ENCODE measurements around the gene RACK1. TPM values are rescaled to one million over a fixed set of nuclear protein-coding genes. Genes with fewer than 3 reads are reported as not detected.

Gene RACK1
- total and polyA plus RNA-seq, 2 of the 13 experiments (the other 11 are each of a cell fraction or from before 2014, with no cell fraction given): 2,514 to 6,141 TPM

- TF ChIP-seq, protein P1, sequence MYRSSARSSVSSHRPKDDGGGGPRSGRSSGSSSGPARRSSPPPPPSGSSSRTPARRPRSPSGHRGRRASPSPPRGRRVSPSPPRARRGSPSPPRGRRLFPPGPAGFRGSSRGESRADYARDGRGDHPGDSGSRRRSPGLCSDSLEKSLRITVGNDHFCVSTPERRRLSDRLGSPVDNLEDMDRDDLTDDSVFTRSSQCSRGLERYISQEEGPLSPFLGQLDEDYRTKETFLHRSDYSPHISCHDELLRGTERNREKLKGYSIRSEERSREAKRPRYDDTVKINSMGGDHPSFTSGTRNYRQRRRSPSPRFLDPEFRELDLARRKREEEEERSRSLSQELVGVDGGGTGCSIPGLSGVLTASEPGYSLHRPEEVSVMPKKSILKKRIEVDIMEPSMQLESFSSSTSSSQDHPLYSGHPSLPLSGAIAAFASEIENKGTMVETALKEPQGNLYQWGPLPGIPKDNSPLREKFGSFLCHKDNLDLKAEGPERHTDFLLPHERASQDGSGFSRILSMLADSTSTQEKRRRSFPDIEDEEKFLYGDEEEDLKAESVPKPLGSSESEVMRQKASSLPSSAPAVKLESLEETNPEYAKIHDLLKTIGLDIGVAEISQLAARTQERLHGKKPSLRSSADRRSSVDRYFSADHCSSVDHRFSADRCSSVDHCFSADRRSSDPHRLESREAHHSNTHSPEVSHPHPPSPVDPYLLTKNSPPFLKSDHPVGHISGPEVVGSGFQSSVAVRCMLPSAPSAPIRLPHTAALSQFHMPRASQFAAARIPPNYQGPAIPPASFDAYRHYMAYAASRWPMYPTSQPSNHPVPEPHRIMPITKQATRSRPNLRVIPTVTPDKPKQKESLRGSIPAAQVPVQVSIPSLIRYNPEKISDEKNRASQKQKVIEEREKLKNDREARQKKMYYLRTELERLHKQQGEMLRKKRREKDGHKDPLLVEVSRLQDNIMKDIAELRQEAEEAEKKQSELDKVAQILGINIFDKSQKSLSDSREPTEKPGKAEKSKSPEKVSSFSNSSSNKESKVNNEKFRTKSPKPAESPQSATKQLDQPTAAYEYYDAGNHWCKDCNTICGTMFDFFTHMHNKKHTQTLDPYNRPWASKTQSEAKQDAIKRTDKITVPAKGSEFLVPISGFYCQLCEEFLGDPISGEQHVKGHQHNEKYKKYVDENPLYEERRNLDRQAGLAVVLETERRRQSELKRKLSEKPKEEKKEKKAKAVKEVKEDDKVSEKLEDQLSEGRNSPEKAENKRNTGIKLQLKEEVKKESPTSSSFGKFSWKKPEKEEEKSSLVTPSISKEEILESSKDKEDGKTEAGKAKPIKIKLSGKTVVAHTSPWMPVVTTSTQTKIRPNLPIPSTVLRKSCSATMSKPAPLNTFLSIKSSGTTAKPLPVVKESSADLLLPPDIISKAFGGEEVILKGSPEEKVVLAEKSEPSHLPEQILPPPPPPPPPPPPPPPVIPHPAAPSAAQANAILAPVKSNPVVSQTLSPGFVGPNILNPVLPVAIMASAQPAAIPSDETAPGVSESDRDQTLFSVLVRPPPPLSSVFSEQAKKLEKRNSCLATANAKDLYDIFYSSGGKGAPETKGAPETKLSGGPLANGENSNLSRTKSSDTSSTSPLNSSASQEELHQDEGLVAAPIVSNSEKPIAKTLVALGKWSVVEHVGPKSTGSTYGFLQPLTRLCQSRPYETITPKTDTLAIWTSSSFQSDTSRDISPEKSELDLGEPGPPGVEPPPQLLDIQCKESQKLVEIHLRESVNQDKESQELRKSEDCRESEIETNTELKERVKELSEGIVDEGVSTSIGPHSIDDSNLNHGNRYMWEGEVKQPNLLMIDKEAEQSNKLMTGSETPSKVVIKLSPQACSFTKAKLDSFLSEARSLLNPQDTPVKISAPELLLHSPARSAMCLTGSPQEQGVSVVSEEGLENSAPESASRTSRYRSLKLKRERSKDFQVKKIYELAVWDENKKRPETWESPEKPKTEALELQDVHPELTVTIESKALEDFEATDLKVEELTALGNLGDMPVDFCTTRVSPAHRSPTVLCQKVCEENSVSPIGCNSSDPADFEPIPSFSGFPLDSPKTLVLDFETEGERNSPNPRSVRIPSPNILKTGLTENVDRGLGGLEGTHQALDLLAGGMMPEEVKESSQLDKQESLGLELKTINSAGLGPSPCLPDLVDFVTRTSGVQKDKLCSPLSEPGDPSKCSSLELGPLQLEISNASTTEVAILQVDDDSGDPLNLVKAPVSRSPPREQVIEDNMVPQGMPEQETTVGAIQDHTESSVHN (CRISPR knock-in tag; IDR thresholded peaks at IDR 0.05): no peak
- TF ChIP-seq FOXA3 (CRISPR knock-in tag; IDR thresholded peaks at IDR 0.05) (peak; percentile 59), ATF1 (CRISPR knock-in tag; IDR thresholded peaks at IDR 0.05) (peak; percentile 84), ZNF883 (CRISPR knock-in tag; IDR thresholded peaks at IDR 0.05; ENCODE audit: not compliant biosample characterization) (no peak), ZNF136 (CRISPR knock-in tag; IDR thresholded peaks at IDR 0.05; ENCODE audit: low read depth) (no peak), ZNF780A (CRISPR knock-in tag; IDR thresholded peaks at IDR 0.05) (0 out of 2 replicates have a peak, but pooled peaks have one; percentile 11), ZNF652 (CRISPR knock-in tag; IDR thresholded peaks at IDR 0.05; ENCODE audit: borderline replicate concordance, low read depth) (no peak), ESRRA (CRISPR knock-in tag; IDR thresholded peaks at IDR 0.05; ENCODE audit: low read depth) (peak; percentile 43; the same call in 1 of the 2 replicates), KDM3A (CRISPR knock-in tag; IDR thresholded peaks at IDR 0.05; ENCODE audit: low read depth) (peak; percentile 92; the same call in 1 of the 2 replicates), HOXA5 (CRISPR knock-in tag; IDR thresholded peaks at IDR 0.05) (no peak; the same call in 1 of the 2 replicates), FIP1L1 (IDR thresholded peaks at IDR 0.05; ENCODE audit: borderline replicate concordance, insufficient read depth, low read depth, low read length) (peak; percentile 85; the same call in 1 of the 2 replicates), JDP2 (CRISPR knock-in tag; IDR thresholded peaks at IDR 0.05; ENCODE audit: borderline replicate concordance) (no peak; the same call in 1 of the 2 replicates), SRF (IDR thresholded peaks at IDR 0.05; ENCODE audit: low read depth, low read length) (no peak), AHR (CRISPR knock-in tag; IDR thresholded peaks at IDR 0.05) (peak; percentile 79), ZNF326 (CRISPR knock-in tag; IDR thresholded peaks at IDR 0.05; ENCODE audit: borderline replicate concordance) (no peak), ZNF746 (CRISPR knock-in tag; IDR thresholded peaks at IDR 0.05) (peak; percentile 44; the same call in 1 of the 2 replicates), REL (CRISPR knock-in tag; conservative IDR thresholded peaks at IDR 0.05) (no peak)
- TF ChIP-seq, protein P2, sequence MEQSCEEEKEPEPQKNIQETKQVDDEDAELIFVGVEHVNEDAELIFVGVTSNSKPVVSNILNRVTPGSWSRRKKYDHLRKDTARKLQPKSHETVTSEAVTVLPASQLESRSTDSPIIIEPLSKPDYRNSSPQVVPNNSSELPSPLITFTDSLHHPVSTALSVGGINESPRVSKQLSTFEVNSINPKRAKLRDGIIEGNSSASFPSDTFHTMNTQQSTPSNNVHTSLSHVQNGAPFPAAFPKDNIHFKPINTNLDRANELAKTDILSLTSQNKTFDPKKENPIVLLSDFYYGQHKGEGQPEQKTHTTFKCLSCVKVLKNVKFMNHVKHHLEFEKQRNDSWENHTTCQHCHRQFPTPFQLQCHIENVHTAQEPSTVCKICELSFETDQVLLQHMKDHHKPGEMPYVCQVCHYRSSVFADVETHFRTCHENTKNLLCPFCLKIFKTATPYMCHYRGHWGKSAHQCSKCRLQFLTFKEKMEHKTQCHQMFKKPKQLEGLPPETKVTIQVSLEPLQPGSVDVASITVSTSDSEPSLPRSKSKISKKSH (CRISPR knock-in tag; IDR thresholded peaks at IDR 0.05; ENCODE audit: borderline replicate concordance): 0 out of 2 replicates have a peak, but pooled peaks have one; percentile 46
Measured at GRCh38 chr5:181223058-181223728, 20.5 kb downstream of the RACK1 start, which contains the start of gene TRIM41 (continued).

All from HepG2 (cell line).